ENCODE results near the gene HOXD11. TPM values are rescaled to one million over a fixed set of nuclear protein-coding genes. Genes with fewer than 3 reads are reported as not detected.

Gene HOXD11
- total and polyA plus RNA-seq, 2 experiments from 2014 or later = not detected

- TF ChIP-seq REST (IDR thresholded peaks at IDR 0.05; ENCODE audit: unreplicated experiment) (no peak), ETS1 (IDR thresholded peaks at IDR 0.05) (no peak), STAT1 (IDR thresholded peaks at IDR 0.05; ENCODE audit: unreplicated experiment) (no peak), CTCF (conservative IDR thresholded peaks at IDR 0.05; ENCODE audit: low read depth in 2 of 2) (peak; percentile 79 to 88), EZH2 (IDR thresholded peaks at IDR 0.05; ENCODE audit: low read depth, unreplicated experiment) (peak; percentile 79)
These were observed 4.2 kb downstream of the HOXD11 start (continued) for GRCh38 chr2:176111309-176111663.

- Histone ChIP-seq H4K20me1 (replicated peaks; ENCODE audit: insufficient read depth) (peaks cover 35% of the 10 kb centered on the region), H3K4me1 (ENCODE audit: insufficient read depth) (peaks cover 38% of the 10 kb centered on the region), H3K79me2 (replicated peaks; ENCODE audit: insufficient read depth) (no peaks in the 10 kb centered on the region), H3K4me3 (no peak overlapping the region), H3F3A (replicated peaks; ENCODE audit: low read depth) (peaks cover 51% of the 10 kb centered on the region), H3K36me3 (ENCODE audit: insufficient read depth) (no peaks in the 10 kb centered on the region), H3K4me2 (no peak overlapping the region), H3K27ac (ENCODE audit: low read depth) (no peak overlapping the region), H3K9me2 (ENCODE audit: insufficient read depth) (no peaks in the 10 kb centered on the region), H2AFZ (no peak overlapping the region), H3K27me3 (ENCODE audit: insufficient read depth) (peaks cover 99% of the 10 kb centered on the region)
- no peak for ATAC-seq
- Mint-ChIP-seq H3K4me3 (no peak overlapping the region), H3K27ac (no peak overlapping the region), H3K36me3 (ENCODE audit: low read depth) (peaks cover 5% of the 10 kb centered on the region; the same call in 1 of the 3 replicates), H3K4me1 (peaks cover 17% of the 10 kb centered on the region), H3K27me3 (ENCODE audit: insufficient read depth, low read depth, poor library complexity) (peaks cover 96% of the 10 kb centered on the region), H3K9me3 (peaks cover 8% of the 10 kb centered on the region)
- DNase-seq (ENCODE audit: low spot score) = no peak
- TF ChIP-seq NANOG (IDR thresholded peaks at IDR 0.05; ENCODE audit: borderline replicate concordance) (no peak), REST (IDR thresholded peaks at IDR 0.05; ENCODE audit: unreplicated experiment) (no peak), JUNB (IDR thresholded peaks at IDR 0.05; ENCODE audit: unreplicated experiment) (no peak), EZH2 (IDR thresholded peaks at IDR 0.05; ENCODE audit: low read depth, unreplicated experiment) (peak; percentile 70), ETS1 (IDR thresholded peaks at IDR 0.05) (no peak), POLR2AphosphoS5 (IDR thresholded peaks at IDR 0.05; ENCODE audit: low read depth) (no peak)
These were observed 4.8 kb downstream of the HOXD11 start for GRCh38 chr2:176111846-176112374.
